Lung (tissue), 12 donors: ENCODE measurements around the gene NCS1. TPM values are rescaled to one million over a fixed set of nuclear protein-coding genes. Genes with fewer than 3 reads are reported as not detected.

Experiments
- ATAC-seq: fragments of 200-7000 bp; cut with Tn5 transposase; one replicate; pipeline ENCODE4 v1.9.1; 2020; ENCODE audit warnings: moderate number of reproducible peaks; ENCODE audit not compliant: insufficient read depth, low FRiP score
- DNase-seq, 3 donors: peaks; one replicate each; pipeline ENCODE4 v3.0.0-alpha.2; 2013 to 2017
- H3K27ac ChIP-seq, 2 donors: one replicate each; pipeline ENCODE4 v1.5.1; 2013; ENCODE audit warnings: mild to moderate bottlenecking in 2 of 2, moderate library complexity in 2 of 2, control low read depth in 1 of 2, inconsistent platforms in 1 of 2, low read depth in 1 of 2, low read length in 1 of 2
- H3K27me3 ChIP-seq, 3 donors: one replicate each; pipeline ENCODE4 v1.5.1; 2013; ENCODE audit warnings: low read length in 2 of 3; ENCODE audit not compliant: control insufficient read depth in 3 of 3, insufficient read depth in 3 of 3
- H3K36me3 ChIP-seq, 4 donors: one replicate each; pipeline ENCODE4 v1.5.1; 2013; ENCODE audit warnings: low read length in 4 of 4, mild to moderate bottlenecking in 1 of 4, moderate library complexity in 1 of 4; ENCODE audit not compliant: control insufficient read depth in 4 of 4, insufficient read depth in 4 of 4
- H3K4me1 ChIP-seq, 5 donors: one replicate each; pipeline ENCODE4 v1.5.1; 2013; ENCODE audit warnings: low read length in 5 of 5, mild to moderate bottlenecking in 2 of 5, moderate library complexity in 1 of 5; ENCODE audit not compliant: control insufficient read depth in 5 of 5, insufficient read depth in 5 of 5
- H3K4me3 ChIP-seq: one replicate; pipeline ENCODE4 v1.5.1; 2013; ENCODE audit warnings: mild to moderate bottlenecking, control low read depth, moderate library complexity
- H3K9ac ChIP-seq, 2 donors: one replicate each; pipeline ENCODE4 v1.5.1; 2013; ENCODE audit warnings: low read length in 2 of 2, control low read depth in 1 of 2; ENCODE audit not compliant: insufficient read depth in 1 of 2
- H3K9me3 ChIP-seq, 4 donors: one replicate each; pipeline ENCODE4 v1.5.1; 2013; ENCODE audit warnings: low read length in 3 of 4, mild to moderate bottlenecking in 1 of 4, moderate library complexity in 1 of 4; ENCODE audit not compliant: control insufficient read depth in 4 of 4, insufficient read depth in 3 of 4
- WGBS, 2 donors: extraction: QIAGEN DNeasy Blood & Tissue Kit; methylation state at CpG; one replicate each; pipeline ENCODE4 v1.1.7; 2013; 5-methylcytosine and 5-hydroxymethylcytosine counted together
- polyA plus RNA-seq, 2 donors: library from polyadenylated mRNA; stranded (reverse); fragments of 200-250 nt; gene quantifications; one replicate each; pipeline ENCODE4 v1.2.1, GENCODE V29; 2013
- total RNA-seq, 2 donors: library from RNA; depleted of rRNA in 1 of 2; stranded (reverse); fragments of >200 nt in 1 of 2; gene quantifications; one replicate each; pipeline ENCODE4 v1.2.1, GENCODE V29; 2014 to 2021
- TF ChIP-seq, protein P1 (sequence below): IDR thresholded peaks from 2 replicates; pipeline ENCODE4 v1.5.1; 2012; ENCODE audit warnings: mild to moderate bottlenecking; ENCODE audit errors: control extremely low read depth, extremely low read depth
- donor health status: control.
- donor health status: control.
- donor health status: Bipolar disorder and iron deficiency.
- donor health status: healthy.
- donor health status: DM: yes; HTN: yes; CAD: no.

The NCS1 gene
- total and polyA plus RNA-seq, 4 donors: 5.8 to 27.5 (median 6.5) TPM

DNA sequence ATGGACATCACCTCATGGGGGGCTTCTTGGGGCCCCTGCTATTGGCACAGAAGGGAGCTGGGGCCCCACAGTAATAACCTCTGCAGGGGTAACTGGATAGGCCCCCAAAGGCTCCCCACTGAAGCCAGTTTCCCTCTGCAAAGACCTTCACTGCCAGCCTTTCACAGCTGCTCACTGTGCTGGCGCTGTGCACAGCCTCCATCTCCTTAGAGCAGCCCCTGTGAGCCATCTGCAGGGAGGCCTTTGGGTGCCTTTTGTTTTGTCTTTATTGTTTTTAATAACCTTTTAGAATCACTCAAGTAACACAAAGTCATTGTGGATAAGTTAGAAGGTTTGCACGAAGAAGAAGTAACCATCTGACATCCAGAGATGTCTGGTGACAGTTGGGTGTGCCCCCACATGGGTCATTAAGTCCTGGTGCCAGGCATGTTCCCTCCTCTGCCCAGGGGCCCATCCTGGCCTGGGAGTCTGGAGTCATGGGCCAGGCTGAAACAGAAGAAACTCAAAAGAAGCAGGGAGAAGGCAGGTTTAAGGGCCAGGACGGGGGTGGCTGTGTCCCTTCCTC is 42.7 kb downstream of the NCS1 start:
- Histone ChIP-seq H3K27ac (no peak overlapping the region), H3K9me3 (no peaks in the 10 kb centered on the region), H3K9ac (no peak overlapping the region), H3K4me3 (no peak overlapping the region), H3K27me3 (no peaks in the 10 kb centered on the region), H3K4me1 (peaks cover 0 to 17% (median 2%) of the 10 kb centered on the region in 5 donors), H3K36me3 (peaks cover 0 to 6% (median 3%) of the 10 kb centered on the region in 4 donors)
- WGBS, 2 donors: 76 to 86% methylated on average over 3 of the region's 3 CpGs
- TF ChIP-seq, protein P1, sequence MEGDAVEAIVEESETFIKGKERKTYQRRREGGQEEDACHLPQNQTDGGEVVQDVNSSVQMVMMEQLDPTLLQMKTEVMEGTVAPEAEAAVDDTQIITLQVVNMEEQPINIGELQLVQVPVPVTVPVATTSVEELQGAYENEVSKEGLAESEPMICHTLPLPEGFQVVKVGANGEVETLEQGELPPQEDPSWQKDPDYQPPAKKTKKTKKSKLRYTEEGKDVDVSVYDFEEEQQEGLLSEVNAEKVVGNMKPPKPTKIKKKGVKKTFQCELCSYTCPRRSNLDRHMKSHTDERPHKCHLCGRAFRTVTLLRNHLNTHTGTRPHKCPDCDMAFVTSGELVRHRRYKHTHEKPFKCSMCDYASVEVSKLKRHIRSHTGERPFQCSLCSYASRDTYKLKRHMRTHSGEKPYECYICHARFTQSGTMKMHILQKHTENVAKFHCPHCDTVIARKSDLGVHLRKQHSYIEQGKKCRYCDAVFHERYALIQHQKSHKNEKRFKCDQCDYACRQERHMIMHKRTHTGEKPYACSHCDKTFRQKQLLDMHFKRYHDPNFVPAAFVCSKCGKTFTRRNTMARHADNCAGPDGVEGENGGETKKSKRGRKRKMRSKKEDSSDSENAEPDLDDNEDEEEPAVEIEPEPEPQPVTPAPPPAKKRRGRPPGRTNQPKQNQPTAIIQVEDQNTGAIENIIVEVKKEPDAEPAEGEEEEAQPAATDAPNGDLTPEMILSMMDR: no peak
- ATAC-seq (no peak), DNase-seq (no peak)

DNA sequence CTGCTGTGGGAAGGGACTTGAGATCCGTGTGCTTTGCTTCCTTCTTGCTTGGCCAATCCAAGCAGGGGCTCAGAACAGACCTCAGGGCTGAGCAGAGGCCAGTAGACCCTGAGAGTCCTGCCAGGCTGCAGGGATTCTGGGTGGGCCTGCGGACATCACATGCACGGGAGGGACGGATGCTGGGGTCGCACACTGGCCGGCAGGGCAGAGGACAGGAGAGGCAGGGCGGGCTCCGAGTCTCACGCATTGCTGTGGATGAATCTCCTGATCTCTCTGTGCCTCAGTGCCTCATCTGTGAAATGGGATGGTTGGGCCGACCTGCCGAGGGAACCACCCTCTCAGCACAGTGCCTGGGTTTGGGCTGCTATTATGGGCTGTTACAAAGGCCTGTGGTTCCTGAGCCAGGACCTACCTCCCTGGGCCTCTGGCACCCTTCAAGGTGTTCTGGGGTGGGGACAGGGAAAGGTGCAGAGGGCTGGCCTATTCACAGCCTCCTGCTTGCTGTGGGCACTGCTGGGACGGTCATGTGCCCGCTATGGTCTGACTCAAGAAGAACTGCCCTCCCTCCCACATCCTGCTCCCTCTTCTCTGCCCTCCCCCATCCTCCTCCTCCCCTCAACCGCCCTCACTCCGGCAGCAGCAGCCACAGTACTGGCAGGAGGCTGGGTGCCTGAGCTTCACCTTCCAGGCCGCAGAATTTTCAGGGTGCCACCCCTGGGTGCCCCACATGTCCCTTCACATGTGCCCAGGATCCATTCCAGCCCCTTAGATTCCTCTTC is 43.3 kb downstream of the NCS1 start:
- H3K9ac ChIP-seq: no peak overlapping the region
- H3K4me1 ChIP-seq: peaks cover 0 to 23% (median 6%) of the 10 kb centered on the region in 5 donors
- TF ChIP-seq, protein P1: no peak
- H3K9me3 ChIP-seq: no peaks in the 10 kb centered on the region
- peaks cover 0 to 6% (median 3%) of the 10 kb centered on the region in 4 donors for H3K36me3 ChIP-seq
- WGBS, 2 donors: 73 to 78% methylated on average over 16 of the region's 16 CpGs
- no peak overlapping the region for H3K4me3 ChIP-seq
- ATAC-seq (no peak), DNase-seq (no peak)
- no peak overlapping the region for H3K27ac ChIP-seq
- no peaks in the 10 kb centered on the region for H3K27me3 ChIP-seq

DNA sequence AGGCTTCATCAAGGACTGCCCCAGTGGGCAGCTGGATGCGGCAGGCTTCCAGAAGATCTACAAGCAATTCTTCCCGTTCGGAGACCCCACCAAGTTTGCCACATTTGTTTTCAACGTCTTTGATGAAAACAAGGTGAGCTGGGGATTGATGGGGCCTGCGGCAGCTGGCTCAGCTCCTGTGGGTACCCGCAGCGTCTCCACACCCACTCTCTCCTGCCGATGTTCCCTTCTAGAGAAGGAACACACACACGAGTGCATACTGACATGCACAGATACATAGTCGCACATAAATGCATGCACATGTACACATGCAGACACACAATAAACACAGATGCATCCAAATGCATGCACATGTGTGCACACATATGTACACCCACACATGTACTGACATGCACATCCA is 45.6 kb downstream of the NCS1 start:
- TF ChIP-seq, protein P1: no peak
- no peak overlapping the region for H3K4me3 ChIP-seq
- H3K27ac ChIP-seq: no peak overlapping the region
- ATAC-seq: no peak
- no peak overlapping the region for H3K9ac ChIP-seq
- WGBS, 2 donors: 93 to 95% methylated on average over 10 of the region's 10 CpGs
- H3K9me3 ChIP-seq: no peaks in the 10 kb centered on the region
- no peaks in the 10 kb centered on the region for H3K27me3 ChIP-seq
- no peak for DNase-seq
- H3K4me1 ChIP-seq: peaks cover 0 to 23% (median 6%) of the 10 kb centered on the region in 5 donors
- H3K36me3 ChIP-seq: peaks cover 0 to 6% (median 3%) of the 10 kb centered on the region in 4 donors
